Middle frontal gyrus (tissue), 1 donor: ENCODE measurements around the gene LIN28B.
"Not testable (repeated sequence)": the region's sequence is repeated elsewhere in the genome, so short reads cannot be mapped to it uniquely, and the experiment has no call there.

Experiments used
- DNase-seq: peaks from one replicate; pipeline ENCODE4 v3.0.0-alpha.2; 2015; ENCODE audit warnings: low spot score; ENCODE audit errors: extremely low spot score

The LIN28B gene

DNA sequence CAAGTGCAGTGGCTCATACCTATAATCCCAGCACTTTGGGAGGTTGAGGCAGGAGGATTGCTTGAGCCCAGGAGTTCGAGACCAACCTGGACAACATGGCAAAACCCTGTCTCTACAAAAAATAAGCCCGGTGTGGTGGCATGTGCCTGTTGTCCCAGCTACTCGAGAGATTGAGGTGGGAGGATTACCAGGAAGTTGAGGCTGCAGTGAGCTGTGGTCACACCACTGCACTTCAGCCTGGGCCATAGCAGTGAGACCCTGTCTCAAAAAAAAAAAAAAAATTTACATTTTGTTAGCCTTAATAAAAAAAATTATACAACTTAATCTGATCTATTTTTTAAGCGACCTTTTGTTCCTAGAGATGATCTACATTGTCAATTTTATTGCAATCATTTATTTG, 56.6 kb downstream of the LIN28B start:
- not testable (repeated sequence) for DNase-seq

DNA sequence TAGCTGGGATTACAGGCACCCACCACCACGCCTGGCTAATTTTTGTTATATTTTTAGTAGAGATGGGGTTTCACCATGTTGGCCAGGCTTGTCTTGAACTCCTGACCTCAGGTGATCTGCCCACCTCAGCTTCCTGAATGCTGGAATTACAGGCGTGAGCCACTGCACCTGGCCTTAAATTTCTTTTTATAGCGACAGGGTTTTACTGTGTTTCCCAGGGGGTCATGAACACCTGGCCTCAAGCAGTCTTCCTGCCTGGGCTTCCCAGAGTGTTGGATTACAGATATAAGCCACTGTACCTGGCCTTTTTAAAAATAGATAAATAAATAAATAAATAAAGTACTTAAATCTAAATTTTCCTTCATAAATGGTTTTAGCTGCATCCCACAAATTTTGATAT, 57.5 kb downstream of the LIN28B start:
- DNase-seq, result no peak

DNA sequence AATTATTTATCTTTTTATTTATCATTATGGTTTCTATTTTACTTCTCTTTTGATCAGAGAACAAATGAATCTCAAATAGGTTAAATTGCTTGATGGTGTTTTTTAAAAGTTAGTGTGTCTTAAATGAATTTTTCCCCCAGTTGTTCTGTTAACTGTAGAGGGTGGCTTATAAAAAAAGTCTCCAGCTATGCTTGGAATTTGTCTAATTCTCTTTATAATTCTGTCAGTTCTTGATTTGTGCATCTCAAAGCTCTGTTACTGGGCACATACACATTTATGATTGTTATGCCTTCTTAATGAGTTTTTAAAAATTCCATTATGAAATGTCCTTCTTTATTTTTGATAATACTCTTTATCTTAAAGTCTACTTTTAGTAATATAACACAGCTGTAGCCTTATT, 58.0 kb downstream of the LIN28B start:
- no peak for DNase-seq

DNA sequence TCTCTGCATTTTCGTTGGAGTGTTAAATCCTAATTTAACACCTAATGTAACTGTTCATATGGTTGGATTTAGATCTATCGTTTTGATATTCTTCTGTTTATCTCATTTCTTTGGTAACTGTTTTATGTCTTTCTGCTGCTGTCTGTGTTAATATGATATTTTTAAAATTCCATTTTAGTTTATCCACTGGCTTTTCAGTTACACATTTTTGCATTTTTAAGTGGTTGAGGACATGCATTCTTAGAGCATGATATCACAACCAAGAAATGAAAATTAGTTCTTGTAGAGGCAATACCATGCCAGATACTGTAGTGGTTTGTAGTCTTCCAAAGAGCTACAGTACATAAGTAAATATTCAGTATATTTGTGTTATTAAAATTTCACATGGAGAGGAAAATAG, 58.6 kb downstream of the LIN28B start:
- DNase-seq, result no peak

DNA sequence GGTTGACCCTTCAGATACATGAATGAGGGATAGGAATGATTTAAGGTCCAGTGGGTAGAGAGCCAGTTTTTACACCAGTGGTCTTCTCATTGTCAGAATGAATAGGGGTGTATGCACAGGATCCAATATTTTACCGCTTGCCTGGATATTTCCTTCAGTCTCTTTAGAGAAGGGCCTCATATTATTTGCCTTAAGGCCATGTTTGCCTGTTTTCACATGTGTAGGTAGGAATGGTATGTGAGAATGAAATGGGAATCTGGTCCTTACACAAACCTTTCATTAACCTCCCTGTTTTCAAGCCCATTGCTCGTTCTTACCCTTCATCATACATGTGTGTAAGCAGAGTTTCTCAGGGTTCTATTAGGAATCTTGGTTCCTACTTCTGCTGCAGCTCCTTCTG, 62.4 kb downstream of the LIN28B start:
- no peak for DNase-seq

DNA sequence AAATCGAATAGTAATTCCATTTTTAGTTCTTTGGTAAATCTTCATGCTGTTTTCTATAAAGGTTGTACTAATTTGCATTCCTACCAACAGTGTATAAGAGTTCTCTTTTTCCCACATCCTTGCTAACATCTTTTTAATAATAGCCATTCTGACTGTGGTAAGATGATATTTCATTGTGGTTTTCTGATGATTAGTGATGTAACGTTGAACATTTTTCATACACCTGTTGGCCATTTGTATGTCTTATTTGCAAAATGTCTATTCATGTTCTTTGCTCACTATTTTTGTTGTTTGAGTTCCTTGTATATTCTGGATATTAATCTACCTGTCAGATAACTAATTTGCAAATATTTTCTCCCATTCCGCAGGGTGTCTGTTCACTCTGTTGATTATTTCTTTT, 64.5 kb downstream of the LIN28B start:
- DNase-seq, result no peak

DNA sequence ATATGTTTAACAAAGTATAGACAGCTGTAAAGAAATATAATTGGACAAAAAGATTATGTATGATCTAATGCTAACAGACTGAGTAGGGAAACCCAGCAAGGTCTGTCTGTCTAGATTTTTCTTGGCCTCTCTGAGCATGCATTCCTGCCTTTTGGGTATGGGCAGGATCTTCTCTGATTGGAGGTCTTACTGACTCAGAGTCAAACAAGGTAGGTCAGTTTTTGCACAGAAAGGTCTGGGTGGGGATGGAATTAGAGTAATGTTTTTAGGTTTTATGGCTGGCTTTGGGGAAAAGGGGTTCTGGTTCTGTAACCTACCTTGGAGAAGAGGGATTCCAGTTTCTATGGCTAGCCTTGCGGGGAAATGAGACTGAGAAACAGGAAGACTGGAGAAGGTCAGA, 65.5 kb downstream of the LIN28B start:
- DNase-seq, result no peak

DNA sequence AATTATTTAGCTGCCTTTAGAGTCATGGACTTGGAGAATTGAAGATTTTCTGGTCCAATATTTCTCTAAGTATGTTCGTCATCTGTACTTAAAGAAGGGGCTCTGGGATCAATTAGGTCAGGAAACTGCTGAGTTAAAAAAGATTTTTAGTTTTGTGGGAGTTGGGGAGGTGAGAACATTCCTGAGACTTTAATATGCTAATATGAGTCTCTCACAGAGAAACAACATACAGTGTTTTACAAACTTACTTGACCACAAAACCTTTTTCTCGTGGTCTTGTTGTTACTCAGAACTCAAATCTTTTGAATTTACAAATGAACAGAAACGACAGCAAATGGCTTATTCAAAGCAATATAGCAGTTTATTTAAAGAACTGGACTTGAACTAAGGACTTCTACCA, 67.9 kb downstream of the LIN28B start:
- DNase-seq, result no peak

DNA sequence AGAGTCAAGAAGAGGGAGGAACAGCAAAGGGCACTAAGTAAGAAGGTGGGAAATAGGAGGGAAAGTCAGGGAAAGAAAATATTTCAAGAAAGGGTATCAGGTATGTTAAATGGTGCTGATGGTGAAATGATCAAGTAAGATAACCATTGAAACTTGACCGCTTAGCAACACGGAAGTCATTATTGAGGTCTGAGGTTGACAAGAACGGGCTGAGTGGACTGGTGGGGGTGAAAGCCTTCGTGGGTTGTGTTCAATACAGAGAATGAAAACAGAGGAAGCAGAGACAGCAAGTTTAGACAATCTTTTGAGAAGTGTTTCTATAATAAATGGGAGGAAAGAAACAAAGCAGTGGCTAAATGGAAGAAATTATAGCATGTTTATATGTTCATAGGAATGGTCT, 72.0 kb downstream of the LIN28B start:
- DNase-seq, result no peak

DNA sequence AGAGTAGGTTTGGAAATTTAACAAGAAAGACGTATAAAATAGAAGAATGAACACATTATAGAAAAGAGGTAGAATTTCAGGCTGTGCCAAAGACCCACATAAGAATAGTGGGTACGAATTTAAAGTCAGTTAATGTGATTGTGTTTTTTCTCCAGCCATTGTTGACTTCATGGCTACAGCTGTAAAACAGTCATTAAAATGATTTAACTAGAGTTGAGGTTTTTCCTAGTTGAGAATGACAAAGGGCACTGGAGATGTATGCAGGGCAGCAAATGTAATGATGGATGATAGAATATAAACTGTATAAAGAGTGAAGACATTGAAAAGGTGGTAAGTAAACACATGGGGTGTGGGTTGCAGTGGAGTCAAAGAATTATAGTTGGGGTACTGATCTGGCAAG, 72.7 kb downstream of the LIN28B start:
- no peak for DNase-seq

DNA sequence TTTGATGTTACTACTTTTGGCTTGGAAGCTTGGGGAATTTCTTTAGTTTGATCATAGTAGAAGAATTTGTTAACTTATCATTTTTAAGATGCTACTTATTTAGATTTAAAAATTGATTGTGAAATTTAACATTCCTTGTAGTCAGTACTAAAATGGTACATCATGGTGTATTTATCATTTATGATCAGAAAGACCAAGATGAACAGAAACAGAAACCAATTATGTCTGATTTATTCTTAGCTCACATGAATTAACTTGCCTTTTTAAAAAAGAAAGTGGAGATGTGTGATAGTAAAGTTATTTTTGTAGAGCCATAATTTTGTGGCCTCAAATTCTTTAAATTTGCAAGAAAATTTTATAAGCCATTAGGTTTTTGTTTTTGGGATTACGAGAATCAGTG, 77.6 kb downstream of the LIN28B start:
- DNase-seq, result no peak

DNA sequence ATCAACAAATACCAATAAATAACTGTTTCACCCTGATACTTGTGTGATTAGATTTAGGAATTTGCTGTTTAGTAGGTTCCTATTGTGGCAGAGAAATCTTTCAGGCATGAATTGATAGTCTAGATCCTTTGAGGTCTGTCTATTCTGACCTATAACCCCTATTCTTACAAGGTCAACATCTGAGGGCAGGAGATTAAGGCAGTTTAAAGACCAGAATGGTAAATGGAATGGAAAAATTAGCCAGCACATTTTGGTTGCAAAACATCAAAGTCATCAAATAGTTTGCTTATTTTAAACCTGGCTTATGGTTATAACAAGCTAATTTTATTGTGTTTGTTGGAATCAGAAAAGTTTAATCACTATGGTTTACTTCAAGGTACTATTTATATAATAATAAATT, 78.4 kb downstream of the LIN28B start:
- DNase-seq, result no peak

DNA sequence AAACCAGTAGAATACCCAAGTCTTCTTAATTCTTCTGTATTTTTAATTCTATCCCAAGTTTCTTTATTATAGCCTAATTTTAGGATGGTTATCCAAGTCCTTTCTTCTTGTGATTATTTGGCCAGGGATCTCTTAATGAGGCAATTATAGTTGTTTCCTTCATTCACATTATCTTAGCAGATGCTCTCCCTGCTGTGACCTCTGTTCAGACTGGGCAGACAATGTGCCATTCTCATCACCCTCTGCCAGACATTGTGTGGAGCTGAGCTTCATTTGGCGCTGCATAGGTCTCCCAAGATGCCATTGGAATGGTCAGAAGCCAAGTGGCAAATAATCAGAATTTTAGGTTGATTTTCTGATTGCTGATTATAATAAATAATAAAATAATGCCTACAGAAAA, 79.4 kb downstream of the LIN28B start:
- no peak for DNase-seq

DNA sequence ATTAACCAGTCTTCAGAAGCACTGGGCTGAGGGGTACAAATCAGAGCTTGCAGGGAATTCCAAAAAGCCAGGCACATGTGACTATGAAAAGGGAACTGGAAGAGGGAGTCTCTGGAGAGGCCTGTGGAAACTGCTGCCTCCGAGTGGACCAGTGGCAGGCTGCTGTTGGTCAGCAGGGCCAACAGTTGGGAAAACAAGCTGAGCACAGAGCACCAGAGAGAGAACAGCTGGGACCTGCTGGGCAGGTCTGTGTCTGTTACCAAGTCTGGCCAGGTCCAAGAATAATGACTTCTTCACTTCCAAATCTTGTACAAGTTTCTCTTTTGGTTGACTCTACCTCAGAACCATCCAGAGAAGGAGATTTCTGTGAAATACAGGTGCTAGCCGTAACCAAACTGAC, 81.4 kb downstream of the LIN28B start:
- no peak for DNase-seq

DNA sequence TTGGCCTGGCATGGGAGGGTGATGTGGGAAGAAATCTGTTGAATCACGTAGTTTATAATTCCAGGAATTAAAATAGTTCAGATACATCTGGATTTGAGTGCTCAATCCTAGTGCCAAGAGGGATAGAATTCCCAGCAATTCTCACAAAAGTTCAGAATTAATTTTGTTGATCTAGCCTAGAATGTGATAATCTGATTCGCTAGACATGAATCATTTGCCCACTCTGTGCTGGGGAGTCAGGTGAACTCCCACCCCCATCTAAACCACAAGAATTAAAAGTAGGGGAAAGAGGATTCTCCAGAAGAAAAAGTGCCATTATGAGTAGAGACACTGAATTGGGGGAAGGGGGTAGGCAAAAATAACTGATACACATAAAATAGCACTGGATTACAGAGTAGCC, 85.0 kb downstream of the LIN28B start:
- no peak for DNase-seq

DNA sequence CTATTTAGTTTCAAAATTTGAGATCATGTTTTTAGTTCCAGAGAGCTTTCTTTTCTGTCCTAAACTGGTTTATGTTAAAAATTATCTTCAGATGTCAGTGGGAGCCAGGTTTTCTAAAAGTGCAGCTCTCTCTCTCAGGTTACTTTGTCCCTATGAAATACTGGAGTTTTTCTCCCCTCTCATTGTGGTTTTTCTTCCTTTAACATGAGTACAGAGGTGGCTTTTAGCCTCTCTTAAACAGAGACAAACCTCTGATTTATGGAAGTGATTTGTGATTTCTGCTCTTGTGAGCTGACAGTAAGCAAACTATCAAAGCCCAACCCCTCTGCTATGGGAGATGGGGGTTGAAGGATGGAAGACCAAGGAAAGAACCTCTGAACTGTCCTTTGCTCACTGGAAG, 85.7 kb downstream of the LIN28B start:
- no peak for DNase-seq

DNA sequence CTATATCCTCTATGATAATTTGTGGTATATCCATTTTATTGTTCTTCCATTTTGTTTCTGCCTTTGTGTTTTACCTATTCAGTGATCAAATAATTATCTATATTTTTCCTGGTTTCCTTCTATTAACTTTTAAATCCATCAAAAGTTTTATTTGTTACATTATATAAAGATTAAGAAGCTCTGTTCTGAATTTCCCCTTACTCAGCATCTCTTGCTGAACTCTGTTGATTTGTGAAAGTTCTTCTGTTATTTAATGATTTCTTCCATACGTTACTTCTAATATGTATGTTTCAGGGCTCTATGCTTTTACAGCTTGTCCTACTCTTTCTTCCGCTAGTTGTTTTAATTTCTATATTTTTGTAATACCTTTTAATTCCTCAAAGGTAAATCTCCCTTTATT, 87.1 kb downstream of the LIN28B start:
- DNase-seq, result no peak

DNA sequence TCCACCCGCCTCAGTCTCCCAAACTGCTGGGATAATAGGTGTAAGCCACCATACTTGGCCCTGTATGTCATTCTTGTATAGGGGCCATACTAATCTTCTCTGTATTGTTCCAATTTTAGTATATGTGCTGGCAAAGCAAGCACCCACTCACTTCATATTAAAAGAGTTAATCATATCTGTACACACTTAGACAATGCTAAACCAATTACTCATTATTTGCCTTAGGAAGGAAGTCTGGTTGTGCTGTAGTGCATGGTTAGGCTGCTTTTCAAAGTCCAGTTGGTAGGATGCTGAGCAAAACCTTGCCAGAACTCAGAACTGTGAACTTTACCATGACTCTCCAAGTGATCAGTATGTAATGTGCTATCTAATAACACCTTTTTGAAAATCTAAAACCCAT, 88.6 kb downstream of the LIN28B start:
- DNase-seq, result no peak

DNA sequence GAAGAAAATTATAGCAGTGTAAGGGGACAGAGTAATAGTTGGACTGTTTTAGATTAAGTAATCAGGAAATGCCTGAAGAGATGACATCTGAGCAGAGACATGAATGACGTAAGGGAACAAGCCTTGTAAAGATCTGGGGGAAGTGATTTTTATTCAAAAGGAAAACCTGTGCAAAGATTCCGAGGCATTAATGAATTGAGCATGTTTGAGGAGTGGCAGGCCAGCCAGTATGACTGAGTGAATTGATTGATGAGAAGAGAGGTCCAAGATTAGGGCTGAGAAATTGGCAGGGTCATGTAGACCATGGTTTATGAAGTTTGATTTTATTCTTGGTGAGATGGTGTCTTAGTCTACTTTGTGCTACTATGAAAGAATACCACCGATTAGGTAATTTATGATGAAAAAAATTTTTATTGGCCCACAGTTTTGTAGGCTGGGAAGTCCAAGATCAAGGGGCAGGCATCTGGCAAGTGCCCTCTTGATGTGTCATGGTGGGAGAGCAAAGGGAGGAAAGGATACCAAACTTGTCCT, 95.1 kb downstream of the LIN28B start:
- no peak for DNase-seq

DNA sequence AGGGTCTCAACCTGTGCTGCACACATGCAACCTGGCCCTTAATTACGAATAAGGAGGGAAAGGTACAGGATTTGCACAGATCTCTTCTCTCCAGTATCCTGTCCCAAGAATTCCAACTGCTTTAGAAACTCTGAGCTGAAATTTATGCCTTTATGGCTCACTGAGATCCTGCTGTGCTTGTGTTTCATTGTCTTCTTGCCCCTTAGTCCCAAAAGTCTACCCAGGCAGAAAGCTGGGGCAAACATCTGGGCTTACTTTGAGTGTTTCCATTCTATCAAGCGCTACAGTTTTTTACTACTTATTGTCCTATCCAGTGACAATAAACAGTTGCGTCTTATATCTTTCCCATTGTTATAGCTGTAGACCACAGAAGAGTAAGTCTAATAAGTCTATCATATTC, 99.7 kb downstream of the LIN28B start:
- DNase-seq, result no peak

DNA sequence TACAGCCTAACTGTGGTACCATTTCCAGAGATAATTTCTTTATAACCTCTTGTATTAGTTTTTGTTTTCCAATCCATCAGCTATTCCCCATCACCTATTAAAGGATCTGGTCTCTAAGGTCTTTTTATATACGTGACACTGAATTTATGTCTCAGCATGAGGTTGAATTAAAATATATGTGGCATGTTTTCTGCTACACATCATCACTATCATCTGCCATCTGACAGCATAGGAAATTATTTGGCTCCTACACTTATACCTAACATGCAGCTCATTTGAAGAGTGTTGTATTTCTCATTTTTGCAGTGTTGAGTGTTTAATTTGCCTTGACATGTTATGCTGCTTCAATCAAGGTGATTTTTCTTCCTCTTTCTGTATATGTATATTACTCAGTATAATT, 100.3 kb downstream of the LIN28B start:
- no peak for DNase-seq

DNA sequence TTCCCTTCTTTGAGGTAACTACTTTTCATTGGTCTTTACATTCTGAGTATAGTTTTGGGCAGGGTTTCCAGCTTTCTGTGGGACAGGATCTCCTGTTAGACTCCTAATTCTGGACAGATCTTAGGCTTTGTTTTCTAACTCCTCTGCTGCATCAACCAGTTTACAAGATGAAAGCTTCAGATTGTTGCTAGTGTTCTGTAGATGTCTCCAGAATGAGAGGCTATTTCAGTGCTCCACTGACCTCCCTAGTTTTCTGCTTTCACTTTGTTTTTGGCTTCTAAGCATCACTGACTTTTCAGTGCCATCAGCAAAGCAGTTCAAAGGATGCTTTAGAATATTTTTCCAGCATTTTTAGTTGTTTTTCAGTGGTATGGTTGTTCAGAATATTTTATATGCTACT, 101.4 kb downstream of the LIN28B start:
- no peak for DNase-seq

DNA sequence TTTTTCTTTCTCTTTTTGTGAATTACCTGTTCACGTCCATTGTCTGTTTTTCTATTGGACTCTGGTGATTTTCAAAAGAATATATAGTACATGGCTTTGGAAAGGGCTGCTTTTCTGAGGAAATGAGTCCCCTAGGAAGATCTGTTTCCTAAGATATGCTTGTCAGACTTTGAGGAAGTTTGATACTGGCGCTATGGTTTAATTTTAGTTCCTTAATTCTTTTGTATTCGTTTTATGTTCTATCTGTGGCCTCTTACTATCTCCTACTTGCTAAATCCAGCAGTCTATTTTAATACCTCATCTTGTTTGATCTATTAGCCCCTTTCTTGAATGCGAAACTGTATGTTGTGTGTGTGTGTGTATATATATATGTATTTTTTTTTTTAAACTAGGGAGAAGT, 101.9 kb downstream of the LIN28B start:
- DNase-seq, result no peak

DNA sequence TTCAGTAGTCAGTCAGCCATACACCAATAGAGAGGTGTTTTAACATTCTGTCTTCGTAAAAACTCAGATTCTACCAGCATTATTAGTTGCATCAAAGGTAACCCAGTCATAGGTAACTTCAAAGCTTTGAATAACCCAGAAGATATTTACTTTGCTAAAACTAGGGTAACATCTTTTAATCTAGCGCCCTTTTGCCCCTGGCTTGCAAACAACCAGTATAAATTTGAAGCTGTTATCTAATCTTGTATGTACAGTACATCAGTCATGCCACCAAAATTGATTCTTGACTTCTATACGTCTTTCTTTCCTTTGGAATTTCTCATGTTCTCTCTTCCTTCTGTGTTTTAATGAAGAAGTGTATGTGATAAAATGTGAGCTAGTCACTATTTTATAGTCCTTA, 109.3 kb downstream of the LIN28B start:
- DNase-seq, result no peak
